Measurements from ENCODE around the gene STAG1.
"Not testable (repeated sequence)": the region's sequence is repeated elsewhere in the genome, so short reads cannot be mapped to it uniquely, and the experiment has no call there.

The STAG1 gene

GRCh38 chr3:136645915-136646314 lies 106.3 kb downstream of the STAG1 start:
- no peak for DNase-seq (ENCODE audit: low spot score)

- DNase-seq (ENCODE audit: low spot score), result no peak
These were observed 108.0 kb downstream of the STAG1 start for GRCh38 chr3:136644212-136644611.

GRCh38 chr3:136643380-136643779 lies 108.8 kb downstream of the STAG1 start:
- not testable (repeated sequence) for DNase-seq (ENCODE audit: low spot score)

GRCh38 chr3:136642711-136643110 lies 109.5 kb downstream of the STAG1 start:
- DNase-seq (ENCODE audit: low spot score), result no peak

GRCh38 chr3:136639069-136639468 lies 113.1 kb downstream of the STAG1 start:
- no peak for DNase-seq (ENCODE audit: low spot score)

- DNase-seq (ENCODE audit: low spot score), result no peak
These were observed 115.0 kb downstream of the STAG1 start for GRCh38 chr3:136637176-136637575.

GRCh38 chr3:136634821-136635220 lies 117.4 kb downstream of the STAG1 start:
- DNase-seq (ENCODE audit: low spot score), result no peak

DNA sequence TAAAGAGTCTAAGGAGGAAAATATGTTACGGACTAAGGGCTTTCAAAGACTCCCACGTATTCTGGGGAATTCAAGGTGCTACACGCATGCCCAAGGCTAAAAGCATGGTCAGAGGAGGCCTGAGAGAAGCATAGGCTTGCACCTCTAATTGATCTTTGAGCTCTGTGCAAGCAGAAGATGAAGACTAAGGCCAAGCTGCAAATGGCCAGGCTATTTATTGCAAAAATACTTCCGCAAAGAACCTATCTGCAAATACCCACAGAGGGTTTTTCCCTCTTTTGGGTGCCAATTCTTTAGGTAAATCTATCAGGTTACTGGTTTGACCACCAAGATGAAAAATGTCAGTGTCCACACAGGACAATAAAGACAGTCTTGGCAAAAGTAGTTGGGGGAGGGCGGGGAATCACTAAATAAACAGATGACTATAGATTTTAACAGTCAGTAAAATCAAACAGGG lies 119.5 kb downstream of the STAG1 start:
- DNase-seq (ENCODE audit: low spot score), result no peak

DNA sequence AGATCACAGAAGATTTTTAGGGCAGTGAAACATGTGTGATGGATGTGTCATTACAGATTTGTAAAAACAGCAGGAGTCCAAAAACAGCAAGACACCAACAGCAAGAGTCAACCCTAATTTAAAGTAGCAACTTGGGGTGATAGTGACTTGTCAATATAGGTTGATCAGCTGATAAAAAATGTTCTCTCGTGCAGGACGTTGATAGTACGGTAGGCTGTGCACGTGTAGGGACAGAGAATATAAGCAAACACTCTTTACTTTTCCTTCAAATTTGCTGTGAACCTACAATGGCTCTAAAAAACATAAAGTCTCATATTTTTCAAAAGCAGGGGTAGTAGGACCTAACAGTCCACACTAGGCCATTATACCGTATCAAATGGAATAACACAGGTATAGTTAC lies 120.8 kb downstream of the STAG1 start:
- no peak for DNase-seq (ENCODE audit: low spot score)

GRCh38 chr3:136630915-136631314 lies 121.3 kb downstream of the STAG1 start:
- DNase-seq (ENCODE audit: low spot score), result no peak

DNA sequence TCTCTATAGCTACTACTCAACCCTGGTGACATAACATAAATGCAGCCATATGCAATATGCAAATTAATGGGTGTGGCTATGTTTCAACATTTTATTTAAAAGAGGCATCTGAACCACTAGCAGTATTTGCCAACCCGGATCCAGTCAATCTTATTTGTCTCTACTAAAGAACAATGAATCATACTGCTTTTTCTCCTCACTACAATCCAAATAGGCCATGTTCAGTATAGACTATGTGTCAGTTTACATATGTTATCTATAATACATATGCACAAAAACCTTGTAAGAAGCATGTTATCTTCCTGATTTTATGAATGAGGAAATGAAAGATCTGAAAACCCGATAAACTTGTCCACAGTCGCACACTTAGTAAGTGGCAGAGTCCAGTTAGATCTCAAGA lies 125.7 kb downstream of the STAG1 start:
- DNase-seq (ENCODE audit: low spot score), result no peak

- peak; percentile 32 for DNase-seq (ENCODE audit: low spot score)
These were observed 127.0 kb downstream of the STAG1 start for GRCh38 chr3:136624894-136625815.

DNA sequence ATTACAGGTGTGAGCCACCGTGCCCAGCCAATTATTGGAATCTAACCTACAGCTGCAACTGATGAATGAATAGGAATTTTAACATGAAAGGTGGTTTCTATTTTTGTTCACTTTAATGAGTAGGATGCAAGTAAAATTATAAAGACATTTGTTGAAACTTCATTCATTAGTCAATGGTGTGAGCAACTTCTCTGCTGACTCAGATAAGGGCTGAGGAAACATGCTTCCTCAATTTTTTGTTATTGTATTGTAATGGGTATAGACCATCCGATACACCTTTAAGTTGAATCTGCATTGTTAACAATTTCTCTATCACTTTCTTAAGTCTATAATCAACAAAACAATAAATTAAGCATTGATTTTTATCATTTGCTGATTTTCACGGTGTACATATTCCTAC lies 127.8 kb downstream of the STAG1 start:
- DNase-seq (ENCODE audit: low spot score), result no peak

DNA sequence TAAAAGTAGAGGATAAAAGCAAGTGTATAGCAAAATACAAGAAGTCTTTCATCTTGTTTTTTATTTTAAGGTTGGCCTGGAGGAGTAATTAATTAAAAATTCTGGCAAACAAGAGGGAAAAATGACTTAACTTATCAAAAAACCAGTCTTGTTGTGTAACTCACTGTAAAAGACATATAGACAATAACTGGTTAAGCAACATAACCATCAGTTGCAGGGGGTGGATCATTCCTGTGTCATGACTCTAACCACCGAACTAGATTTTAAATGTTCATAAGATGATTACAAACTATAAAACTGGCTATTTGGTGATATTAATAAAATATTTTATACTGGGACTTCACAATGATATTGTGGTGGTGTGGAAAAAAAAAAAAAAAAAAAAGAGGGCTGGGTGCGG lies 130.6 kb downstream of the STAG1 start:
- no peak for DNase-seq (ENCODE audit: low spot score)

- DNase-seq (ENCODE audit: low spot score), result no peak
These were observed 131.7 kb downstream of the STAG1 start for GRCh38 chr3:136620436-136620835.

GRCh38 chr3:136617969-136618525 lies 134.1 kb downstream of the STAG1 start:
- DNase-seq (ENCODE audit: low spot score), result not testable (repeated sequence)

GRCh38 chr3:136617198-136617597 lies 135.0 kb downstream of the STAG1 start:
- no peak for DNase-seq (ENCODE audit: low spot score)

DNA sequence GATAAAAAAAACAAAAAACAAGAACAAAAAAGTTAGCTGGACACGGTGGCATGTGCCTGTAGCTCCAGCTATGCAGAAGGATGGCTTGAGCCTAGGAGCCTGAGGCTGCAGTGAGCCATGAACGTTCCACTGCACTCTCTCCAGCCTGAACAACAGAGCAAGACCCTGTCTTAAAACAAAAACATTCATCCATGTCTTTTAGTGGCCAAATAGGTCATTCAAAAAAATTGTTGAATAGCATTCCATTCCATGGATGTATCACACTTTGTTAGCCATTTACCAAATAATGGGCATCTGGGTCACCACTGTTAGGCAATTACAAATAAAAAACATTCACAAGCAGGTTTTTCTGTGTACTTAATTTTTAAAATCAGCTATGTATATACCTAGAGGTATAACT lies 139.7 kb downstream of the STAG1 start:
- DNase-seq (ENCODE audit: low spot score), result no peak

- no peak for DNase-seq (ENCODE audit: low spot score)
These were observed 145.2 kb downstream of the STAG1 start for GRCh38 chr3:136606990-136607389.

DNA sequence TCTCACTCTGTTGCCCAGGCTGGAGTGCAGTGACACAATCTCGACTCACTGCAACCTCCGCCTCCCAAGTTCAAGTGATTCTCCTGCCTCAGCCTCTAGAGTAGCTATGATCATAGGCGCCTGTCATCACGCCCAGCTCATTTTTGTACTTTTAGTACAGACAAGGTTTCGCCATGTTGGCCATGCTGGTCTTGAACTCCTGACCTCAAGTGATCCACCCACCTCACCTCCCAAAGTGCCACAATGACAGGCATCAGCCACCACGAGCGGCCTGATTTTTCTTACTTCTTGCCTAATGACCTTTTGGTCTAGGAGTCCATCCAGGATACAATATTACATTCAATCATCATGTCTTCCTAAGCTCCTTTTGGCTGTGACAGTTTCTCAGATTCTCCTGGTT lies 146.0 kb downstream of the STAG1 start:
- not testable (repeated sequence) for DNase-seq (ENCODE audit: low spot score)

DNA sequence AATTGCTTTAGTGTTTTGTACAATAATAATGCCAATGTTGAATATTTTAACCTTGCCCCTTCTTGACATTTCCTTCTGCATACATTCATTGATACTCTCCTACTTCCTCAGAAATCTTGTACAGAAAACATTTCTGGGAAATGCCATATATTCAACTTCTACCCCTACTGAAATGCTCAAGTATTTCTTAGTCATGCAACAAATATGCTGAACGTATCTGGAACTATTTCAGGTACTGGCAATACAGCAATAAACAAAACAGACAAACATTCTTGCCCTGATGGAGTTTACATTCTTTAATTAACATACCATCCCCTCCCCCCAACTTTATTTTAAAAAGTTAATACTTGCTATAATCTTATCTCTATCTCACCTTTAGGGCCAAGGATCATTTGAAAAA lies 147.2 kb downstream of the STAG1 start:
- no peak for DNase-seq (ENCODE audit: low spot score)

- DNase-seq (ENCODE audit: low spot score), result no peak
These were observed 149.4 kb downstream of the STAG1 start for GRCh38 chr3:136602818-136603217.

GRCh38 chr3:136595913-136596697 lies 156.1 kb downstream of the STAG1 start:
- DNase-seq (ENCODE audit: low spot score), result no peak
